HCT116 (cell line): ENCODE results near the gene SCARB1.

Experiments
- CTCF ChIP-seq, 3 experiments: fragments of 200-600 bp in 1 of 3; sonication (generic) in 1 of 3; IDR thresholded peaks in 2 of 3; conservative IDR thresholded peaks in 1 of 3; 2 replicates each; pipeline ENCODE4 v1.5.1; 2012 to 2017; ENCODE audit warnings: low read depth in 2 of 3, low read length in 2 of 3, antibody characterized with exemption in 1 of 3, borderline replicate concordance in 1 of 3, control low read depth in 1 of 3, mild to moderate bottlenecking in 1 of 3, mixed read lengths in 1 of 3, mixed run types in 1 of 3, moderate library complexity in 1 of 3; ENCODE audit not compliant: insufficient read depth in 1 of 3
- ZBTB33 ChIP-seq: IDR thresholded peaks from 2 replicates; pipeline ENCODE4 v1.6.1; 2011; ENCODE audit warnings: mild to moderate bottlenecking, low read length, moderate library complexity; ENCODE audit not compliant: insufficient replicate concordance; ENCODE audit errors: extremely low read depth
- TF ChIP-seq, protein P1 (sequence below): IDR thresholded peaks from 2 replicates; pipeline ENCODE4 v1.6.1; 2012

DNA sequence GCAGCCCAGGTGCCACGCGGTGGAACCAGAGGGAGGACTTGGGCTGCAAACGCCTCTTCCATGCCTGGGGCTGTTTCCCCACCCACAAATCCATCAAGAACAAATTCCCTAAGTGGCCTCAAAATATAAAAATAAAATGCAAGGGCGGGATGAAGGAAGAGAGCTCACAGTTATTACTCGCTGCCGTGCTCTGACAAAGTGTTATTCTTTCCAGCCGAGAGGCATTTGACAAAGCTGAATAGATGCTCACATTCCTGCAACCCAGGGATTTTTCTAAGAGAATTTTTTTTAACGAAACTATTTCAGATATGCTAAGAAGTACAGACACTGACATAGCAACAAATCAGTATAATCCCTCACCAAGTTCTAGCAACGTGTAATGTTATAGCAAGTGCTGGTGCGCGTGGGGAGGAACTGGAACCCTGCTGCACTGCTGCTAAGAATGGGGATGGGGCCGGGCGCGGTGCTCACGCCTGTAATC lies 70.7 kb downstream of the SCARB1 start:
- no peak for TF ChIP-seq CTCF (IDR thresholded peaks at IDR 0.05 in 2 of 3, conservative IDR thresholded peaks at IDR 0.05 in 1 of 3; ENCODE audit: borderline replicate concordance in 1 of 3, insufficient read depth in 1 of 3, low read depth in 2 of 3, low read length in 2 of 3)
- TF ChIP-seq, protein P1, sequence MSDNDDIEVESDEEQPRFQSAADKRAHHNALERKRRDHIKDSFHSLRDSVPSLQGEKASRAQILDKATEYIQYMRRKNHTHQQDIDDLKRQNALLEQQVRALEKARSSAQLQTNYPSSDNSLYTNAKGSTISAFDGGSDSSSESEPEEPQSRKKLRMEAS, result no peak
- no peak for TF ChIP-seq ZBTB33
